Loucy (cell line): ENCODE measurements around the gene RIOK3.

Experiments
- H2AFZ ChIP-seq: fragments of 200-600 bp; sonication (generic); 2 replicates; pipeline ENCODE4 v1.6.0; 2016; ENCODE audit warnings: antibody characterized with exemption, mild to moderate bottlenecking, low read length, moderate library complexity
- H3F3A ChIP-seq: fragments of 200-600 bp; 2 replicates; pipeline ENCODE4 v1.6.0; 2016; ENCODE audit warnings: antibody characterized with exemption, low read depth, mild to moderate bottlenecking
- H3K27me3 ChIP-seq: fragments of 200-600 bp; sonication (generic); 2 replicates; pipeline ENCODE4 v1.6.1; 2014; ENCODE audit warnings: low read length, mild to moderate bottlenecking; ENCODE audit not compliant: insufficient read depth, poor library complexity, severe bottlenecking
- H3K36me3 ChIP-seq: fragments of 200-600 bp; sonication (generic); 2 replicates; pipeline ENCODE4 v1.6.1; 2016; ENCODE audit warnings: low read length; ENCODE audit not compliant: insufficient read depth
- H3K4me1 ChIP-seq: fragments of 200-600 bp; sonication (generic); 2 replicates; pipeline ENCODE4 v1.5.1; 2014; ENCODE audit warnings: low read length, mild to moderate bottlenecking; ENCODE audit not compliant: insufficient read depth, poor library complexity, severe bottlenecking
- H3K4me2 ChIP-seq: fragments of 200-600 bp; sonication (generic); 2 replicates; pipeline ENCODE4 v1.6.0; 2014; ENCODE audit warnings: antibody characterized with exemption, low read length, low read depth, mild to moderate bottlenecking; ENCODE audit not compliant: poor library complexity, severe bottlenecking
- H3K4me3 ChIP-seq: fragments of 200-600 bp; sonication (generic); 2 replicates; pipeline ENCODE4 v1.5.1; 2014; ENCODE audit warnings: low read length, mild to moderate bottlenecking, mixed read lengths; ENCODE audit not compliant: poor library complexity, severe bottlenecking
- H3K79me2 ChIP-seq: fragments of 200-600 bp; sonication (generic); 2 replicates; pipeline ENCODE4 v1.6.1; 2014; ENCODE audit warnings: low read length; ENCODE audit not compliant: insufficient read depth
- H3K9ac ChIP-seq: fragments of 200-600 bp; sonication (generic); 2 replicates; pipeline ENCODE4 v1.6.0; 2014; ENCODE audit warnings: mild to moderate bottlenecking, low read depth, low read length, moderate library complexity; ENCODE audit not compliant: poor library complexity, severe bottlenecking
- H3K9me2 ChIP-seq: fragments of 200-600 bp; sonication (generic); replicated peaks from 2 replicates; pipeline ENCODE4 v1.6.1; 2016; ENCODE audit warnings: low read depth, low read length, mixed read lengths
- H3K9me3 ChIP-seq: fragments of 200-600 bp; sonication (generic); 2 replicates; pipeline ENCODE4 v1.6.1; 2014; ENCODE audit warnings: mild to moderate bottlenecking, antibody characterized with exemption, low read length, low read depth; ENCODE audit not compliant: insufficient read depth
- H4K20me1 ChIP-seq: fragments of 200-600 bp; sonication (generic); 2 replicates; pipeline ENCODE4 v1.6.0; 2014; ENCODE audit warnings: antibody characterized with exemption, low read length, mild to moderate bottlenecking; ENCODE audit not compliant: insufficient read depth, poor library complexity, severe bottlenecking
- CTCF ChIP-seq: fragments of 200-600 bp; sonication (generic); conservative IDR thresholded peaks from 2 replicates; pipeline ENCODE4 v1.5.1; 2014; ENCODE audit warnings: mild to moderate bottlenecking, antibody characterized with exemption, low read length
- EZH2phosphoT487 ChIP-seq: fragments of 200-600 bp; IDR thresholded peaks from 2 replicates; pipeline ENCODE4 v1.6.1; 2018; ENCODE audit warnings: antibody characterized with exemption, mild to moderate bottlenecking, moderate library complexity, borderline replicate concordance

RIOK3 gene

GRCh38 chr18:23479829-23480505, 26.9 kb downstream of the RIOK3 start:
- Histone ChIP-seq H4K20me1 (no peaks in the 10 kb centered on the region), H2AFZ (no peak overlapping the region), H3K4me1 (no peaks in the 10 kb centered on the region), H3F3A (no peaks in the 10 kb centered on the region), H3K9ac (no peak overlapping the region), H3K79me2 (no peaks in the 10 kb centered on the region), H3K27me3 (no peaks in the 10 kb centered on the region), H3K36me3 (peaks cover 77% of the 10 kb centered on the region; the same call in 1 of the 2 replicates), H3K4me3 (no peak overlapping the region), H3K4me2 (no peak overlapping the region), H3K9me2 (no peaks in the 10 kb centered on the region), H3K9me3 (no peaks in the 10 kb centered on the region)
- no peak for TF ChIP-seq CTCF
- TF ChIP-seq EZH2phosphoT487 = no peak

- no peak overlapping the region for H3K4me2 ChIP-seq
- TF ChIP-seq CTCF = no peak
- no peak for TF ChIP-seq EZH2phosphoT487
- H4K20me1 ChIP-seq = no peaks in the 10 kb centered on the region
- H3K79me2 ChIP-seq = no peaks in the 10 kb centered on the region
- H3K9me2 ChIP-seq = no peaks in the 10 kb centered on the region
- H3K36me3 ChIP-seq = peaks cover 37% of the 10 kb centered on the region; the same call in 1 of the 2 replicates
- H3K4me3 ChIP-seq = no peak overlapping the region
- no peak overlapping the region for H3K9ac ChIP-seq
- H2AFZ ChIP-seq = no peak overlapping the region
- H3K4me1 ChIP-seq = no peaks in the 10 kb centered on the region
- H3K9me3 ChIP-seq = no peaks in the 10 kb centered on the region
- H3F3A ChIP-seq = no peaks in the 10 kb centered on the region
- H3K27me3 ChIP-seq = no peaks in the 10 kb centered on the region
Observed at GRCh38 chr18:23484561-23485182, 31.6 kb downstream of the RIOK3 start.

- no peaks in the 10 kb centered on the region for H3F3A ChIP-seq
- no peak overlapping the region for H2AFZ ChIP-seq
- H3K27me3 ChIP-seq = no peaks in the 10 kb centered on the region
- H3K4me3 ChIP-seq = no peak overlapping the region
- no peaks in the 10 kb centered on the region for H4K20me1 ChIP-seq
- no peaks in the 10 kb centered on the region for H3K9me3 ChIP-seq
- H3K9me2 ChIP-seq = no peaks in the 10 kb centered on the region
- no peak for TF ChIP-seq CTCF
- no peak for TF ChIP-seq EZH2phosphoT487
- no peaks in the 10 kb centered on the region for H3K4me1 ChIP-seq
- peaks cover 30% of the 10 kb centered on the region; the same call in 1 of the 2 replicates for H3K36me3 ChIP-seq
- H3K9ac ChIP-seq = no peak overlapping the region
- no peaks in the 10 kb centered on the region for H3K79me2 ChIP-seq
- H3K4me2 ChIP-seq = no peak overlapping the region
Observed at GRCh38 chr18:23485386-23485785, 32.3 kb downstream of the RIOK3 start.
